HG03135 (cell line): ENCODE results near the gene DOCK10.

Source experiments
- ATAC-seq: cut with Tn5 transposase; IDR thresholded peaks from one replicate; pipeline ENCODE4 v1.9.1; 2021; ENCODE audit warnings: mild to moderate bottlenecking, moderate library complexity; ENCODE audit not compliant: unreplicated experiment

DOCK10 gene

GRCh38 chr2:224885836-224886547, 156.3 kb downstream of the DOCK10 start:
- peak; percentile 62 for ATAC-seq

DNA sequence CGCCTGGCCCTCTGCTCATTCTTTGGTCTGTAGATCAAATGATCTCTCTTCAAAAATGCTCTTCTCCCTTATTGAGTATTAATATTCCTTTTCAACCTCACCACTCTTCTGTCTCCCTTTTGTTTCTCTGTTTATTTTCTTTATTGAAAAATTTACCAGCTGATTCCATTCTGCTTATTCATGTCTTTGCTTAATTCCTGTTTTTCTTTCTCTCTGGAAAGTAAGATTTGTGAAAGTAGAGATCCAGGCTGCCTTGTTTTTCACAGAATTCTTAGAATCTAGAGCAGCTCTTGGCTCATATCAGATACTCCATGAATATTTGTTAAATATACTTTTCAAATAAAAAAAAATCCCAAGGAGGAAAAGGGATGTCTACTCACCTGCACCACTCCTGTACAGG, 157.0 kb downstream of the DOCK10 start:
- no peak for ATAC-seq

- no peak for ATAC-seq
These were observed 158.1 kb downstream of the DOCK10 start for GRCh38 chr2:224884188-224884587.

- ATAC-seq, result no peak
These were observed 158.6 kb downstream of the DOCK10 start for GRCh38 chr2:224883700-224884099.

GRCh38 chr2:224883172-224883516, 159.1 kb downstream of the DOCK10 start:
- no peak for ATAC-seq

DNA sequence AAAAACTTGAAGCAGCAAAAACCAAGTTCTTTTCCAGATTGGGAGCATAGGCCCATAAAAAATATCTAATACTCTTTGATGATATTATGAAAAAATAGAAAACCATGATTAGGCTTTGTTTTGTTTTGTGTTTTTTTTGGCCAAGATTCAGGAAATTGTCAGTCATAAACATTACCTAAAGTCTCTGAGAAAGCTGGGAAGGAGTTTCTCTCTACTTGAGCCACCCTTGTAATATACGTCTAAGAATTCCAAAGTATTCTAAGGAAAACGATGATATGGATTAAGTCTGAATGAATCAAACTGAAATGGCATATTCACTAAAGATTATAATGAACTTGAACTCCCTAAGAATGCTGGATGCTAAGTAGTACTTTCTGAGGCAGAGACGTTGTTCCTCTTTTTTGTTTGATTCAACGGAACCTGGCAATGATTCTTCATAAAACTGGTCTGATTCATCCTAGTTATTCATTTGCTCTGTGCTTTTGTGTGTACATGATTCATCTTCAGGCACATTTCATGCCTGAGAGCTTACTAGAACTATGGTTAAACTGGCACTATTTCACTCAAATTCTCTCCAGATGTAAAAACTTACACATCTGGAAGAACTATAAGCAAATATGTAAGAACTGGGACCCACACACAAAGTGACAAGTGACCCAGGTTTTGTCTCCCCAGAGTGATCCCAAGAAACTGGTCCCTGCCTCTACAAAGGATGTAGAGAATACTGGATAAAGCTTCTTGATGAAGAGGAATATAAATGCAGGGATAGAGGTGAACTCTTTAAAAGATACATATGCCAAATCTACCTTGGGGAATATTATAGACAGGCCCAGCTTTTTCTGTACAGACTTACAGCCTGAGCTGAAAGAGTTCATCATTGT, 159.7 kb downstream of the DOCK10 start:
- no peak for ATAC-seq

GRCh38 chr2:224881846-224882245, 160.4 kb downstream of the DOCK10 start:
- no peak for ATAC-seq

GRCh38 chr2:224876522-224876921, 165.7 kb downstream of the DOCK10 start:
- no peak for ATAC-seq

DNA sequence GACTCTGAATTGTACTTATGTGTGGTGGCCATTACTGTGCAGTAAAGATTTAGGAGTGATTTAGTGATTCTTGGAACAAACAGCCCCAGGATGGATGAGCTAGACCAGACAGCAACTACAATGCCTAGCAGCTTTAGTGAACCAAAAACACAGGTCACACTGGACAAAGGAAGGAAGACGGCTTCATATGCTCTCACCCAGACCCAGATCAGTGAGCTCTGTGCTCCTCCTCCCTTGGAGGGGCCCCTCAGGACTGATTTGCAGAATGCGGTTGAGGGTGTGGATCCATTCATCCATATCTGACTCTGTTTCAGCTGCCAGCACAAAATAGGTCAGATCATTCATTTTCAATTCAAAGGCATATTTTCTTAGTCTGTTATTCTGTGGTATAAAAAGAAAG, 166.4 kb downstream of the DOCK10 start:
- no peak for ATAC-seq

DNA sequence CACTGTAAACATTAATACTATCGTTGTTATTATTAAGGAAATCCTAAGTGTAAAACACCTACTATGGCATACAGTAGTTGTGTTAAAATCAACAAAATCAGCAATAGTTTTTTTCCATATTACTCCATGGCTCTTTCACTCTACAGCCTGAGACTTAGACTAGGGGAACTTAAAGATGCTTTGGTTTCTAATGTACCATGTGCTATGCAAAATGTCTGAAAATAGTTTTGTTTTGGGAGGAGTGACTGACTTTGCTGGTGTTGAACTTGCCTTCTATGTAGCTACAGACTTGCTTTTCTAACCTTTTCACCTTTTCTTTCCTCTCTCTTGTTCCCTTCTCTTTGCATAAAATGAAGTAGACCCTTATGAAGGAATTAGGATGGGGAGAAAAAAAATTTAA, 167.1 kb downstream of the DOCK10 start:
- ATAC-seq, result no peak

- no peak for ATAC-seq
These were observed 170.5 kb downstream of the DOCK10 start for GRCh38 chr2:224871813-224872212.

GRCh38 chr2:224870341-224870740, 171.9 kb downstream of the DOCK10 start:
- no peak for ATAC-seq

GRCh38 chr2:224869601-224870233, 172.6 kb downstream of the DOCK10 start:
- no peak for ATAC-seq

DNA sequence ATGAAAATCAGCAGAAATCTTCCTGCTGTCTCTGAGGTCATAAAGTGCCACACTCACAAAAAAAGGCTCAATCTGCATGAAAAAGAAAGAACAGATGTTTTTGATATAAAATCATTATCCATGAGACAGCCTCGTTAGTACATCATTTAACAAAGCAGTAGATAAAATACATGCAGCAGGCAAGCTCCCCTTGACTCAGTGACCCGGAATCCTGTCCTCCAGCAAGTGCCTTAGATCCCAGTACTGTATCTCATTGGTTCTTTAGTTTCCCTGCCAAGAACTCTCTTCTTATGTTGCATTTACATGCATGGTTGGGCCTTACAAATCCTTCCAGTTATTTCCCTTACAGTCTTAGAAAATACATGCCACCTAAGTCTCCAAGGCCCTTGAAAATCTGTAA, 177.3 kb downstream of the DOCK10 start:
- ATAC-seq, result no peak

DNA sequence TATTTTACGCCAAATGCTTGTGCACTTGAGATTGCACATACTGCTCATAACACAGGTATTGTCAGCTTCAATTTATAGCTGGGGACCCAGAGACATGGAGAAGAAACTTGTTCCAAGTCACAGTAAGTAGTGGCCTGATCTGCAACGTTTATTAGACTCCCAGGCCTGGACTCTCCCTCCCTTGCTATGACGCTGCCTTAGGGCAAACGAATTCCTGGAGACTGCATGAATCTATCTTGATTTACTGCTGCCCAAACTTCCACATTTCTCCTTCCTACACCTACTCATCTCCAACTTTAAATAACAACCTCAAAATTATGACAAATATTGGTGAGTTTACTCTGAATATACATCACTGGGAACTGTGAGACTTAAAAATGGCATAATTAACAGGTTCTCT, 181.0 kb downstream of the DOCK10 start:
- ATAC-seq, result no peak

DNA sequence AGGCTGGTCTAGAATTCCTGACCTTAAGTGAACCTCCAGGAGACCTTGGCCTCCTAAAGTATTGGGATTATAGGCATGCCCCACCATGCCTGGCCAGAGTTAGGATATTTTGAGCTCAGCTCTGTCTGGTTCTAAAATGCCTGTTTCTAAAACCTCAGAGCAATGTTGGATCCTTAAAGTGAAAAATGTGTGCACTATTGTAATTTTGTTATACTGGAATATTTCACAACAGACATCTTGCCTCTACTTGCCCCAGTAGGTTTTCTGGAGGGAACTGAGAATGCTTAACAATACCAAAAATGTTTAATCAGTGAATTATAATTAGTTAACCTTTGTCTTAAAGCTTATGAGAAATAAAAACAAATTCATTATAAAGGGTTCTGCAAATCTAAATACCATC, 181.5 kb downstream of the DOCK10 start:
- no peak for ATAC-seq

DNA sequence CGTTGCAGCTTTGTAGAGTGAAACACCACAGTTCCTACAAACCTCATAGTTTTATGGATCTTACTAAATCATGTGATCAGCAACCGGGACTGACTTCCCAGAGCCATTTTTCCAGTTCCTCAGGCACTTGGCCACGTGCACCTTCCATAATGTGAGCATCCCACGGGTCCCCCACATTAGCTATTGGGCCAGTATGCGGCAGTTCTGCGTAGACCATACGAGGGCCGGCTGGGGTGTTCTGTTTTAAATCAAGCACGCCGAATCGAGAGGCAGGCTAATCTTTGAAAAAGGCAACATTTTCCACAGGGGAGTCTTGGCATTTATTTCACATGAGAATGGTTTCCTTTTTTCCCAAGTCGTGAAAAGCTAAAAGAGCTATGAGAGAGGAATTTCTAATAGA, 190.5 kb downstream of the DOCK10 start:
- no peak for ATAC-seq

- ATAC-seq, result no peak
These were observed 192.2 kb downstream of the DOCK10 start for GRCh38 chr2:224850081-224850480.

GRCh38 chr2:224849264-224849663, 193.0 kb downstream of the DOCK10 start:
- no peak for ATAC-seq

DNA sequence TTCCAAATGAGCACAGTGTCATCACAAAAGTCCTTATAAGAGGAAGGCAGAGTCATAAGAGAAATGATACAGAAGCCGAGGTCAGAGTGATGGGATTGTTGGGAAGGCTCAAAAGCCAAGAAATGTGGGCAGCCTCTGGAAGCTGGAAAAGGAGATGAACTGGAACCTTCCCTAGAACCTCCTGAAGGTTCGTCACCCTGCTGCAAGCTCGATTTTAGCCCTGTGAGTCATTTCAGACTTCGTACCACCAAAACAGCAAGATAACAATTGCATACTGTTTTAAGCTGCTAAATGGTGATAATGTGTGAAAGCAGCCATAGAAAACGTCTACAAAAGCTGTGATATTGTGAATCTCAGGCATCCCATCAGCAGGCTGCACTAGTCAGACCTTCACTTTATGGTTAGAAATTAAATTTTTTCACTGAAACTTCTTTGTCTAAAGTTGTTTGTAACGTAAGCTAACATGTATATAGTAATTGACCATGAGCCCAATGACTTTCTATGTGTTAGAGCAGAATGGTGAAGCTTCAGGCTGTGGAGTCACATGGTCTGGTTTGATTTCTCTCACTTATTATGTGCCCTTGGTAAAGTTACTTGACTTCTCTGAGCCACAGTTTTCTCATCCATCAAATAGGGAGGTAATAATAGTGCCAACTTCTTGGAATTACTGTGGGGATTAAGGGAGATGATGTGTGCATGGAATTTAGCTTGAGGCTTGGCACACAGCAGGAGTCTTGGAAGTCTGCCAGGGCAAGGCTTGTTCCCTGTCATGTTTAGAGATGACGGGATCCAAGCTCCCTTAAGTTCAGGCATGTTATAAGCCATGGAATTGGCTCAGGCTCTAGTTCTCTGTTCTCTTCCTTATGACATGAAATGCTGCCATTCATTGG, 194.1 kb downstream of the DOCK10 start:
- no peak for ATAC-seq

DNA sequence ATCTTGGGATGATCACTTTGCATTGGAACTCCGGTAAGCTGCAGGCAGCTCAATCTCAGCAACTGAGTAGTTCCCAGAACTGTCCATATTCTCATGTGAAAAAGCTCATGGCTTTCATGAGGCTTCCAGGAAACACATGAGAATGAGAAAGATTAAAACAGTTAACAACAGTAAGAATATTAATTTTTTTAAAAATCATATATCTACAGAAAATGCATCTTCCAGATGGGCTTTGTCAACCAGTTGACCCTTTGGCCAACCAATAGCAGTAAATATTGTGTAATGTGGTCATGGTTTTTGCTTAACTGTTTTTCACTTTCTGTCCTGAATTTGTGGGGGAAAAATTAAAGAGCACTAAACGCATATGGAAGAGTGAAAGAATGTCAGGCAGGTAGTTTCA, 194.9 kb downstream of the DOCK10 start:
- no peak for ATAC-seq
